ENCODE results near the gene XYLT1.

The XYLT1 gene

DNA sequence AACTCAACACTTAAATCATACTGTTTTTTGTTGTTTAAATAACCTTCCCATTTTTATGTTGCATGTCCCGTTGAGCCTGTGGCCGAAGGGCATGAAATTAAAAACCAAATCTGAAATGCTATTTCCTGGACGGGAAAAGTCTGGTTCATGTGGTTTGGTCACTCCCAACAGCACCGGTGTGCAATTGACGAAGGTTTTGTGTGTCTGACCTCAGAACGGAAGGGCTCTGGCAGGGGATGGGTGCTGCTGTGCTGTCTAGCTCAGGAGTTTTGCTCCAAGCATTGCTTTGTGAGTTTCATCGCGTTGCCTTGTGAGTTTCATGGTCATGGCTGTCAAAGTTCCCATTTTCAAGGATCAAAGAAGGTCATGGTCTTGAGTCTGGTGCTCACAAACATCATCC lies 363.3 kb downstream of the XYLT1 start:
- Histone ChIP-seq H3K36me3 (ENCODE audit: insufficient read depth) (no peaks in the 10 kb centered on the region), H3K79me2 (ENCODE audit: insufficient read depth, low read depth) (no peaks in the 10 kb centered on the region), H3K4me2 (no peak overlapping the region), H3K4me3 (IDR thresholded peaks at IDR 0.05; ENCODE audit: insufficient read depth, low read depth, low read length) (no peak overlapping the region), H2AFZ (ENCODE audit: low read depth) (no peak overlapping the region), H3K4me1 (ENCODE audit: low read depth, poor library complexity, severe bottlenecking) (no peaks in the 10 kb centered on the region), H3K9ac (no peak overlapping the region), H3K27me3 (ENCODE audit: insufficient read depth, low read depth) (no peaks in the 10 kb centered on the region), H3K27ac (no peak overlapping the region), H4K20me1 (ENCODE audit: insufficient read depth) (no peaks in the 10 kb centered on the region)
- TF ChIP-seq, protein P1, sequence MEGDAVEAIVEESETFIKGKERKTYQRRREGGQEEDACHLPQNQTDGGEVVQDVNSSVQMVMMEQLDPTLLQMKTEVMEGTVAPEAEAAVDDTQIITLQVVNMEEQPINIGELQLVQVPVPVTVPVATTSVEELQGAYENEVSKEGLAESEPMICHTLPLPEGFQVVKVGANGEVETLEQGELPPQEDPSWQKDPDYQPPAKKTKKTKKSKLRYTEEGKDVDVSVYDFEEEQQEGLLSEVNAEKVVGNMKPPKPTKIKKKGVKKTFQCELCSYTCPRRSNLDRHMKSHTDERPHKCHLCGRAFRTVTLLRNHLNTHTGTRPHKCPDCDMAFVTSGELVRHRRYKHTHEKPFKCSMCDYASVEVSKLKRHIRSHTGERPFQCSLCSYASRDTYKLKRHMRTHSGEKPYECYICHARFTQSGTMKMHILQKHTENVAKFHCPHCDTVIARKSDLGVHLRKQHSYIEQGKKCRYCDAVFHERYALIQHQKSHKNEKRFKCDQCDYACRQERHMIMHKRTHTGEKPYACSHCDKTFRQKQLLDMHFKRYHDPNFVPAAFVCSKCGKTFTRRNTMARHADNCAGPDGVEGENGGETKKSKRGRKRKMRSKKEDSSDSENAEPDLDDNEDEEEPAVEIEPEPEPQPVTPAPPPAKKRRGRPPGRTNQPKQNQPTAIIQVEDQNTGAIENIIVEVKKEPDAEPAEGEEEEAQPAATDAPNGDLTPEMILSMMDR (conservative IDR thresholded peaks at IDR 0.05; ENCODE audit: low read depth, low read length) = no peak

DNA sequence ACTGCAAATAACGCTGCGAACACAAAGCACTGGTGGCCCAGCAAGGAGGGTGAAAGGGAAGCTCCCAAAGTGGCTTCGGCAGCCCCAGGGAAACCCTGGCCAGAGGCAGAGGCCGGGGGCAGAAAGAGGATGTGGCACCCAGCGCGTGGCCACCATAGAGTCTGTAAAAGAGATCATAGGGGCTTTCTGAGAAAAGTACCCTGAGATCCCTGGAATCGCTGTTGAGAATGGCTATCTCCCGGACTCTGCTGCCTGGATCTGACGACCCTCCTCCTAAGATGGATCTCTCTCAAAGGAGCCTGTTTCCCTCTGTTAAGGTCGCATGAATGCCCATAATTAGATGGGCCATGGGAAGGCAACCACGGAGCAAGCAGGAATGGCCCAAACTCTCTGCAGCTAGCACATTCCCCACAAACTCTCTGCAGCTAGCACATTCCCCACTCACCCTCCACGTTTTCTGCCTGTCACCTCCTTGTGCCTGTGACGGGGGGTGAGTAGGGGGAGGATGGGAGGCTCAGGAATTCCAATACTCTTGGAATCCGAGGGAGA lies 364.4 kb downstream of the XYLT1 start:
- TF ChIP-seq, protein P1 (conservative IDR thresholded peaks at IDR 0.05; ENCODE audit: low read depth, low read length) = no peak
- H3K4me1 ChIP-seq (ENCODE audit: low read depth, poor library complexity, severe bottlenecking) = no peaks in the 10 kb centered on the region
- no peak overlapping the region for H3K9ac ChIP-seq

DNA sequence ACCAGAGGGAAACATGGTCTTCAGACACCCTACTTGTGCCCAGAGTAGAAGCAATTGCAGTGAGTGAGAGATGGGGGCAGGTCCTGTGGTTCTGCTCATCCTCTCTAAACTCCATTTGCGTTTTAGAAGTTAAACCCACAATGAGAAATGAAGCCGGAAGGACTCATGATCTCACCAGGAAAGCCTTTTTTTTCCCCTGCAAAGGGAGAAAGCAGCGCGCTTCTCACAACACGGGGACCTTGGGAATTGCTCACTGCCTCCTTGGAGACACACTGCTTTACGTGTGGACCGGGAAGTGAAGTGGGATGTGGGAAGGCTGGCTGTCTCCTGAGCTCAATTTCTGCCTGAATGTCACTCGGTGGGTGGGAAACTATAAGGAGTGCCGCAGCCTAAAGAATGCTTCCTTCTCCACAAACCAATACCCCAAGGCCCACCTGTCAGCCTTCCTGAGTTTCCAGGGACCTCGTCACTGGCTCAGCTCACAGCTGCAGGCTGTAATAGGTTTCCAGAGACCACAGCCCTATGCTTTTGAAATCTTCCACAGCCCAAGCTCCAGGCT lies 365.4 kb downstream of the XYLT1 start:
- H3K4me3 ChIP-seq (IDR thresholded peaks at IDR 0.05; ENCODE audit: insufficient read depth, low read depth, low read length) = no peak overlapping the region
- TF ChIP-seq, protein P1 (conservative IDR thresholded peaks at IDR 0.05; ENCODE audit: low read depth, low read length) = no peak
- no peaks in the 10 kb centered on the region for H3K27me3 ChIP-seq (ENCODE audit: insufficient read depth, low read depth)
- no peak overlapping the region for H3K27ac ChIP-seq
- no peak overlapping the region for H3K4me2 ChIP-seq
- no peak overlapping the region for H3K9ac ChIP-seq
- H3K79me2 ChIP-seq (ENCODE audit: insufficient read depth, low read depth) = no peaks in the 10 kb centered on the region
- H3K36me3 ChIP-seq (ENCODE audit: insufficient read depth) = no peaks in the 10 kb centered on the region
- H4K20me1 ChIP-seq (ENCODE audit: insufficient read depth) = no peaks in the 10 kb centered on the region
- H2AFZ ChIP-seq (ENCODE audit: low read depth) = no peak overlapping the region
- H3K4me1 ChIP-seq (ENCODE audit: low read depth, poor library complexity, severe bottlenecking) = no peaks in the 10 kb centered on the region

More for the DNA sequence above, 364.4 kb downstream of the XYLT1 start:
- Histone ChIP-seq H4K20me1 (ENCODE audit: insufficient read depth) (no peaks in the 10 kb centered on the region), H3K27ac (no peak overlapping the region), H3K36me3 (ENCODE audit: insufficient read depth) (no peaks in the 10 kb centered on the region), H3K4me3 (IDR thresholded peaks at IDR 0.05; ENCODE audit: insufficient read depth, low read depth, low read length) (no peak overlapping the region), H3K79me2 (ENCODE audit: insufficient read depth, low read depth) (no peaks in the 10 kb centered on the region), H3K4me2 (no peak overlapping the region), H2AFZ (ENCODE audit: low read depth) (no peak overlapping the region), H3K27me3 (ENCODE audit: insufficient read depth, low read depth) (no peaks in the 10 kb centered on the region)

- no peak overlapping the region for H3K4me3 ChIP-seq (IDR thresholded peaks at IDR 0.05; ENCODE audit: insufficient read depth, low read depth, low read length)
- H3K4me2 ChIP-seq = no peak overlapping the region
- no peaks in the 10 kb centered on the region for H3K36me3 ChIP-seq (ENCODE audit: insufficient read depth)
- H3K79me2 ChIP-seq (ENCODE audit: insufficient read depth, low read depth) = no peaks in the 10 kb centered on the region
- no peak overlapping the region for H3K27ac ChIP-seq
- no peak overlapping the region for H2AFZ ChIP-seq (ENCODE audit: low read depth)
- no peak overlapping the region for H3K9ac ChIP-seq
- TF ChIP-seq, protein P1 (conservative IDR thresholded peaks at IDR 0.05; ENCODE audit: low read depth, low read length) = no peak
- H3K27me3 ChIP-seq (ENCODE audit: insufficient read depth, low read depth) = no peaks in the 10 kb centered on the region
- no peaks in the 10 kb centered on the region for H4K20me1 ChIP-seq (ENCODE audit: insufficient read depth)
- no peaks in the 10 kb centered on the region for H3K4me1 ChIP-seq (ENCODE audit: low read depth, poor library complexity, severe bottlenecking)
Measured at GRCh38 chr16:17104654-17105053, 366.1 kb downstream of the XYLT1 start.
